ENCODE results near the gene PPP1R3F.

GRCh38 chrX:49273181-49273727 is 3.7 kb downstream of the PPP1R3F start:
- TF ChIP-seq CTCF (conservative IDR thresholded peaks at IDR 0.05; ENCODE audit: low read length) (no peak), EZH2phosphoT487 (IDR thresholded peaks at IDR 0.05; ENCODE audit: borderline replicate concordance) (peak; percentile 18; the same call in 1 of the 2 replicates)
